CD14-positive monocyte (primary cell): ENCODE results near the gene ABHD12. TPM values are rescaled to one million over a fixed set of nuclear protein-coding genes. Genes with fewer than 3 reads are reported as not detected.

ENCODE experiments used
- DNase-seq, 3 donors: peaks; one replicate each; pipeline ENCODE4 v3.0.0-alpha.2; 2011 to 2022
- H2AFZ ChIP-seq: 2 replicates; pipeline ENCODE4 v1.6.0; 2012; ENCODE audit warnings: mild to moderate bottlenecking, low read depth, low read length, inconsistent platforms; ENCODE audit not compliant: insufficient read depth, poor library complexity, severe bottlenecking
- H3K27ac ChIP-seq, 2 donors: 1 replicate in 1 of 2; 2 replicates in 1 of 2; pipeline ENCODE4 v1.5.1; 2012 to 2013; ENCODE audit warnings: low read length in 2 of 2, control low read depth in 1 of 2, inconsistent platforms in 1 of 2, low read depth in 1 of 2, mild to moderate bottlenecking in 1 of 2
- H3K27me3 ChIP-seq, 2 donors: one replicate each; pipeline versions ENCODE4 v1.6.0 to v1.6.1; 2011 to 2013; ENCODE audit warnings: low read length in 2 of 2; ENCODE audit not compliant: control insufficient read depth in 2 of 2, insufficient read depth in 2 of 2
- H3K36me3 ChIP-seq, 2 donors: replicated peaks in 1 of 2; 1 replicate in 1 of 2; 2 replicates in 1 of 2; pipeline versions ENCODE4 v1.5.1 to v1.6.1; 2012 to 2013; ENCODE audit warnings: low read length in 2 of 2, control low read depth in 1 of 2, inconsistent platforms in 1 of 2, mild to moderate bottlenecking in 1 of 2; ENCODE audit not compliant: insufficient read depth in 2 of 2, control insufficient read depth in 1 of 2
- H3K4me1 ChIP-seq, 2 donors: 1 replicate in 1 of 2; 2 replicates in 1 of 2; pipeline versions ENCODE4 v1.5.1 to v1.6.1; 2012 to 2013; ENCODE audit warnings: low read length in 2 of 2, control low read depth in 1 of 2, inconsistent platforms in 1 of 2, mild to moderate bottlenecking in 1 of 2, moderate library complexity in 1 of 2; ENCODE audit not compliant: insufficient read depth in 2 of 2, control insufficient read depth in 1 of 2
- H3K4me2 ChIP-seq: replicated peaks from 2 replicates; pipeline ENCODE3; 2012; ENCODE audit warnings: low read length, moderate library complexity, mild to moderate bottlenecking; ENCODE audit not compliant: poor library complexity, severe bottlenecking; ENCODE audit errors: extremely low read depth
- H3K4me3 ChIP-seq, 3 experiments: fragments of 200-600 bp in 1 of 3; sonication (generic) in 1 of 3; replicated peaks in 1 of 3; 1 replicate in 2 of 3; 2 replicates in 1 of 3; pipeline ENCODE4 v1.5.1; 2011 to 2013; ENCODE audit warnings: low read length in 3 of 3, mild to moderate bottlenecking in 3 of 3, control low read depth in 2 of 3, low read depth in 2 of 3, inconsistent platforms in 1 of 3, moderate library complexity in 1 of 3
- H3K79me2 ChIP-seq: 2 replicates; pipeline ENCODE4 v1.6.0; 2012; ENCODE audit warnings: mild to moderate bottlenecking, control low read depth, inconsistent platforms, low read length, moderate library complexity; ENCODE audit not compliant: insufficient read depth
- H3K9ac ChIP-seq: 2 replicates; pipeline ENCODE4 v1.6.0; 2017; ENCODE audit warnings: low read length, mild to moderate bottlenecking; ENCODE audit not compliant: insufficient read depth, poor library complexity, severe bottlenecking
- H3K9me3 ChIP-seq, 2 donors: replicated peaks in 1 of 2; 1 replicate in 1 of 2; 2 replicates in 1 of 2; pipeline versions ENCODE4 v1.5.1 to v1.6.1; 2012 to 2013; ENCODE audit warnings: low read length in 2 of 2, control low read depth in 1 of 2; ENCODE audit not compliant: control insufficient read depth in 1 of 2, insufficient read depth in 1 of 2
- H4K20me1 ChIP-seq: 2 replicates; pipeline ENCODE4 v1.6.0; 2012; ENCODE audit warnings: mild to moderate bottlenecking, low read length, control low read depth, moderate library complexity; ENCODE audit not compliant: insufficient read depth
- H3K27ac Mint-ChIP-seq, 7 donors: one replicate each; pipeline ENCODE4 v1.8.0; 2020; ENCODE audit warnings: mild to moderate bottlenecking in 7 of 7, mixed read lengths in 7 of 7, moderate library complexity in 6 of 7, inconsistent platforms in 2 of 7
- H3K27me3 Mint-ChIP-seq, 3 donors: one replicate each; pipeline ENCODE4 v1.8.0; 2021 to 2022; ENCODE audit warnings: low read depth in 3 of 3, mild to moderate bottlenecking in 3 of 3, mixed read lengths in 3 of 3, moderate library complexity in 3 of 3, inconsistent platforms in 1 of 3
- H3K36me3 Mint-ChIP-seq, 2 donors: one replicate each; pipeline ENCODE4 v1.8.0; 2020; ENCODE audit warnings: mixed read lengths in 2 of 2, inconsistent platforms in 1 of 2, mild to moderate bottlenecking in 1 of 2
- H3K4me1 Mint-ChIP-seq: one replicate; pipeline ENCODE4 v1.8.0; 2020; ENCODE audit warnings: mild to moderate bottlenecking, mixed read lengths
- H3K4me3 Mint-ChIP-seq, 2 donors: one replicate each; pipeline ENCODE4 v1.8.0; 2020; ENCODE audit warnings: mild to moderate bottlenecking in 2 of 2, mixed read lengths in 2 of 2, moderate library complexity in 1 of 2
- H3K9me3 Mint-ChIP-seq, 7 donors: one replicate each; pipeline ENCODE4 v1.8.0; 2020 to 2022; ENCODE audit warnings: mixed read lengths in 7 of 7, mild to moderate bottlenecking in 6 of 7, moderate library complexity in 6 of 7, inconsistent platforms in 2 of 7
- WGBS: methylation state at CpG from one replicate; pipeline ENCODE4 v1.1.5; 2013; ENCODE audit warnings: missing lambda C conversion rate; ENCODE audit not compliant: insufficient coverage; 5-methylcytosine and 5-hydroxymethylcytosine counted together
- intact Hi-C, 2 donors: fragments of 100-400 bp; cut with micrococcal nuclease; formaldehyde crosslinking; loops; one replicate each; pipeline versions ENCODE4 v1.15.0 to v1.15.1; 2023
- polyA plus RNA-seq, 3 donors: library from polyadenylated mRNA; depleted of rRNA in 1 of 3; unstranded in 2 of 3; stranded (reverse) in 1 of 3; fragments of 300-500 nt in 2 of 3; fragments of >200 nt in 1 of 3; fragmentation: Illumina TruSeq in 2 of 3; gene quantifications; 1 replicate in 2 of 3; 2 replicates in 1 of 3; pipeline ENCODE4 v1.2.3, GENCODE V29; 2012 to 2021
- TF ChIP-seq, protein P1 (sequence below): fragments of 200-600 bp; IDR thresholded peaks from one replicate; pipeline ENCODE4 v1.8.0; 2022; ENCODE audit warnings: antibody characterized with exemption, mild to moderate bottlenecking

Gene ABHD12
- polyA plus RNA-seq, 3 donors = 20.3 to 34.5 (median 32.1) TPM

- peaks cover 0 to 20% of the 10 kb centered on the region in 2 donors for H3K36me3 ChIP-seq
- H3K27ac ChIP-seq = no peak overlapping the region
- H4K20me1 ChIP-seq = no peaks in the 10 kb centered on the region
- no peak overlapping the region for H3K4me2 ChIP-seq
- peaks cover 21 to 30% of the 10 kb centered on the region in 2 donors for H3K4me1 ChIP-seq
- no peak for DNase-seq
- H3K27me3 Mint-ChIP-seq = peaks cover 0 to 1% (median 0%) of the 10 kb centered on the region in 3 donors
- no peak overlapping the region for H3K9ac ChIP-seq
- no peaks in the 10 kb centered on the region for H3K9me3 ChIP-seq
- no peak overlapping the region for H2AFZ ChIP-seq
- intact Hi-C loops = no loop called here
- TF ChIP-seq, protein P1, sequence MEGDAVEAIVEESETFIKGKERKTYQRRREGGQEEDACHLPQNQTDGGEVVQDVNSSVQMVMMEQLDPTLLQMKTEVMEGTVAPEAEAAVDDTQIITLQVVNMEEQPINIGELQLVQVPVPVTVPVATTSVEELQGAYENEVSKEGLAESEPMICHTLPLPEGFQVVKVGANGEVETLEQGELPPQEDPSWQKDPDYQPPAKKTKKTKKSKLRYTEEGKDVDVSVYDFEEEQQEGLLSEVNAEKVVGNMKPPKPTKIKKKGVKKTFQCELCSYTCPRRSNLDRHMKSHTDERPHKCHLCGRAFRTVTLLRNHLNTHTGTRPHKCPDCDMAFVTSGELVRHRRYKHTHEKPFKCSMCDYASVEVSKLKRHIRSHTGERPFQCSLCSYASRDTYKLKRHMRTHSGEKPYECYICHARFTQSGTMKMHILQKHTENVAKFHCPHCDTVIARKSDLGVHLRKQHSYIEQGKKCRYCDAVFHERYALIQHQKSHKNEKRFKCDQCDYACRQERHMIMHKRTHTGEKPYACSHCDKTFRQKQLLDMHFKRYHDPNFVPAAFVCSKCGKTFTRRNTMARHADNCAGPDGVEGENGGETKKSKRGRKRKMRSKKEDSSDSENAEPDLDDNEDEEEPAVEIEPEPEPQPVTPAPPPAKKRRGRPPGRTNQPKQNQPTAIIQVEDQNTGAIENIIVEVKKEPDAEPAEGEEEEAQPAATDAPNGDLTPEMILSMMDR = no peak
- H3K4me1 Mint-ChIP-seq = peaks cover 35% of the 10 kb centered on the region
- peak overlapping the region in 4 of 7 donors; percentile 50 to 84 (median 62) for H3K27ac Mint-ChIP-seq
- no CpG with 5 or more reads among the region's 2 CpGs for WGBS
- no peaks in the 10 kb centered on the region for H3K27me3 ChIP-seq
- H3K4me3 ChIP-seq = no peak overlapping the region
- no peak overlapping the region for H3K4me3 Mint-ChIP-seq
- H3K36me3 Mint-ChIP-seq = peaks cover 20 to 38% of the 10 kb centered on the region in 2 donors
- H3K79me2 ChIP-seq = peaks cover 28% of the 10 kb centered on the region
- peaks cover 0 to 3% (median 0%) of the 10 kb centered on the region in 7 donors for H3K9me3 Mint-ChIP-seq
Measured at GRCh38 chr20:25325997-25326396, 64.6 kb downstream of the ABHD12 start.

DNA sequence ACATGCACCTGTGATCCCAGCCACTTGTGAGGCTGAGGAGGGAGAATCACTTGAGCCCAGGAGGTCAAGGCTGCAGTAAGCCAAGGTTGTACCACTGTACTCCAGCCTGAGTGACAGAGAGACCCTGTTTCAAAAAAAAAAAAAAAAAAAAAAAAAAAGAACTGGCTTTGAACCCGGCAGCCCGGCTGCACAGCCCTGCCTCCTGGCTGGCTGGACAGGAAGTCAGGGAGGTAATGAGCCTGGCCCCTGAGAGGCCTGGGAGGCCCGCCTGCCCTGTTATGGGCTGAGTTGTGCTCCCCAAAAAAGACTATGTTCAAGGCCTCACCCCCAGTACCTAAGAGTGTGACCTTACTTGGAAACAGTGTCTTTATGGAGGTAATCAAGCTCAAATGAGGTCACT is 65.6 kb downstream of the ABHD12 start:
- H3K9me3 Mint-ChIP-seq = peaks cover 0 to 3% (median 0%) of the 10 kb centered on the region in 7 donors
- H4K20me1 ChIP-seq = no peaks in the 10 kb centered on the region
- peaks cover 33% of the 10 kb centered on the region for H3K79me2 ChIP-seq
- H3K4me3 Mint-ChIP-seq = no peak overlapping the region
- peaks cover 35% of the 10 kb centered on the region for H3K4me1 Mint-ChIP-seq
- no peak overlapping the region for H3K4me3 ChIP-seq
- H3K4me2 ChIP-seq = no peak overlapping the region
- H3K27ac ChIP-seq = peak overlapping the region; percentile 86 to 90
- peaks cover 21 to 45% of the 10 kb centered on the region in 2 donors for H3K36me3 Mint-ChIP-seq
- peak in 2 of 3 donors; percentile 25 to 26 for DNase-seq
- no CpG with 5 or more reads among the region's 3 CpGs for WGBS
- H3K9ac ChIP-seq = peak overlapping the region; percentile 44
- H2AFZ ChIP-seq = no peak overlapping the region
- peaks cover 21 to 35% of the 10 kb centered on the region in 2 donors for H3K4me1 ChIP-seq
- H3K27me3 Mint-ChIP-seq = peaks cover 0 to 1% (median 0%) of the 10 kb centered on the region in 3 donors
- H3K27ac Mint-ChIP-seq = peak overlapping the region; percentile 68 to 94 (median 89)
- intact Hi-C loops = no loop called here
- H3K36me3 ChIP-seq = peaks cover 0 to 20% of the 10 kb centered on the region in 2 donors
- TF ChIP-seq, protein P1 = peak; percentile 1
- no peaks in the 10 kb centered on the region for H3K9me3 ChIP-seq
- H3K27me3 ChIP-seq = no peaks in the 10 kb centered on the region
